MM.1S (cell line): ENCODE data around the gene TRPV4.

Experiments
- CTCF ChIP-seq: fragments of 300-600 bp; sonication (generic); IDR thresholded peaks from 2 replicates; pipeline ENCODE4 v1.5.1; 2016; ENCODE audit warnings: antibody characterized with exemption, low read length, mixed read lengths
- EZH2phosphoT487 ChIP-seq: fragments of 300-600 bp; sonication (generic); IDR thresholded peaks from 2 replicates; pipeline ENCODE4 v1.6.1; 2018; ENCODE audit warnings: antibody characterized with exemption, low read length

GRCh38 chr12:109802828-109803227, 30.4 kb downstream of the TRPV4 start:
- TF ChIP-seq CTCF (no peak), EZH2phosphoT487 (no peak)
